ENCODE results near the gene CXCL11.
"Not testable (repeated sequence)": the region's sequence is repeated elsewhere in the genome, so short reads cannot be mapped to it uniquely, and the experiment has no call there.

Gene CXCL11

GRCh38 chr4:76035799-76036380 lies at the start of gene CXCL11:
TSS of gene CXCL11 (minus strand) at chr4:76036070. CDS start at chr4:76035987, 83 bp downstream.
- no peak for DNase-seq (ENCODE audit: low read depth in 2 of 2)

DNA sequence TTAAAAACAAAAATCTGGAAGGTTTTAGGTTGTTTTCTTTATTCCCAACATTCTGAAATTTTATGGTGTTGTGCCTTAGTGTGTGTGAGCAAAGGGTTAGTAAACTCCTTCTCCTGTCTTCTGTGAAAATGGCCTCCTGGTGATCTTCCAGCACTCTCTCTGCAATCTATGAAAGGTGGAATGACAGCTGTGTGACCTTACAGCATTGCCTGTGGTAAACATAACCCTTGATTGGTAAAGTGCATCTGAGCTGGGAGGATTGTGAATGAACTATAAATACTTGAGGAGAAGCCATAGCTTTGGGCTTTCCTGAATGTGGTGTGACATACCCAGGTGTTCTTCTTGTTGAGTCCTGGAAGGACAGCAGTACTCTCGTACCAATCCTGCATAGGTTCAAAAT lies 48.7 kb upstream of the CXCL11 start:
- no peak for DNase-seq (ENCODE audit: low read depth in 2 of 2)

GRCh38 chr4:76083386-76083988 lies 47.6 kb upstream of the CXCL11 start:
- DNase-seq (ENCODE audit: low read depth in 2 of 2): no peak

GRCh38 chr4:76078033-76078613 lies 42.3 kb upstream of the CXCL11 start:
- DNase-seq (ENCODE audit: low read depth in 2 of 2): no peak

DNA sequence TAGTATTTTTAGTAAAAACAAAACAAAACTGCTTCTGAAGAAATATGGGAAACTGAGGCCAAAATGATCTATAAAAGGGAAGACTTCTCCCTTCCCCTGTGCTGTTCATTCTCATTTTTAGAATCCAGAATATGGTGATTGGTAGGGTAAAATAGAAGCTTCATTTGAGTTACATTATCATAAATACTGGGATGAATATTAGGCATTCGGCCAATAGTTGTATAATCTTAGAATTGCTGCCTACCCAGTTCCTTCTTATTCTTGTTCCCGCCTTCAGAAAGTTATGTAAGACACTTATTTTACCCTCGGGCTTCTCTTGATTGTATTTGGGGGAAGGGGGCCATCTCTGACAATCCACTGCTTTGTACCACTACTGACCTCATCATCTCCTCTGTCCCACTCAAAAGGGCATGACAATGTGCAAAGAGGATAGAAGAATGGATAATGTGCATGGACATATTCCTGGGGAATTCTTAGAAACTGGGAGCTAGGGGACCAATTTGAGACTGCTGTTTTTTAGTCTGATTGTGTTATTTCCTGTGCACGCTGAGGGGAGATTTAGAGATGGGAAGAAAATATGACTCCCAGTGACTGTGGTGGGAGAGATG lies 39.2 kb upstream of the CXCL11 start:
- DNase-seq (ENCODE audit: low read depth in 2 of 2): no peak

DNA sequence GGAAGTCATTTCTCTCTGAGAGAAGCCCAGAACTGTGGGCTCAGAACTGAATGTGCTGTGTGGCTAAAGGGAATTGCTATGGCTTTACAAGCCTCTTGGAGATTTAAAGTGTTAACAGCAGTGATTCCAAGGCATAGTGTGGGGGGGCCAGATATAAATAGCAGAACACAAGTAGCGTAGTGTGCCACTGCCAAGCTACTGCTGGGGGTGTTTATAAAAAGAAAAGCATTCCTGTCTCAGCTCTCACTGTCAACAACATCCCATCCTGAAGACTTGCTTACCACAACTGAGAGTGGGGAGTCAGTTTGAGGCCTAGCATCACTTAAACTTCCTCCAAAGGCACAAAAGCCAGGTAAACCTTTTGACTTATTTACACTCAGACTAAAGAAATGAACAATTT lies 38.6 kb upstream of the CXCL11 start, which contains the start of gene ART3:
Gene ART3, plus strand, starts transcription at position 242 of the 400 bp plus-strand sequence. CDS start 1,181 bp downstream, outside the sequence.
- no peak for DNase-seq (ENCODE audit: low read depth in 2 of 2)

GRCh38 chr4:76072760-76073159 lies 36.9 kb upstream of the CXCL11 start:
- no peak for DNase-seq (ENCODE audit: low read depth in 2 of 2)

DNA sequence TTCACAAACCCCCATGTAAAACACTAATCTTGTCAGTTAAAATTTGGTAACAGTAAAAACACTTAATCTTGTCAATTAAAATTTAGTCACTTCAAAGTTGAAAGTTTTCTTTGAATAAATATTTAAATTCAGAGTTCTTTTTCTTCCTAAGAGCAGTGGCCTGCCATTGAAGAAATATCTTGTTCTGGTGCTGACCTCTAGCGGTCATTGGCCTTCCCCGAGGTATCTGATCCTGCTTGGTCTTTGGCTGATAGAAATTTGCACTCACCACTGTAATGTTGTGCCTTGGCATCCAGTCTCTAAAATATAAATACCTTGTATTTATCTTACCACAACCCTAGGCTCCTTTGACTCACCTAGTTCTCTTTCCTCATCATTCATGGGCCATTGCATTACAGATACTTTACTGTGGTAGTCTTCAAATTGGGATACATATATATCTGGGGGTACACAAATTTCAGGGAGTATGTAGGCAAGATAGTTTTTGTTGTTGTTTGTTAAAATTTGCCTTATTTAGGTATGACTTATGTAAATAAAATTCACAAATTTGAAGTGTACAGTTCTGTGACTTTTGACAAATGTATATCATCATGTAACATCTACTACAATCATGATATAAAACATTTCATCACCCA lies 31.9 kb upstream of the CXCL11 start:
- peak; percentile 20 to 33 for DNase-seq (ENCODE audit: low read depth in 2 of 2)

DNA sequence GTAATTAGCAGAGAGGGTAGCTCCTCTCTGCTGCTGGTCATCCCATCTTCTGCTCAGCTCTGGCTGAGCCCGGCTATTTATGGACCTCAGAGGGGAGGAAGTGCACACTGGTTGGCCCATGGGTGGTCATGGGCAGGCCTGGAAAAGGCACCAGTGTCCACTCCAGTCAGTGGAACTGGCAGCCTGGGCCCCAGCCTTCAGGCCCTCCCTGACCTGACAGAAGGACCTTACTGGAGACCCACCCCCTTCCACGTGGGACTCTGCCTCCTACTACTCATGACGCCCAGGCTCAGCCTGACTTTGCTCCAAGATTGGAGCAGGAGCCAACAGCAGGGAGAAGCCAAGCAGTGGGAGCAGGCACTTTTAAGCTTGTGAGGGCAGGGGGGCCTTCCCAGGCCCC lies 30.7 kb upstream of the CXCL11 start:
- no peak for DNase-seq (ENCODE audit: low read depth in 2 of 2)

DNA sequence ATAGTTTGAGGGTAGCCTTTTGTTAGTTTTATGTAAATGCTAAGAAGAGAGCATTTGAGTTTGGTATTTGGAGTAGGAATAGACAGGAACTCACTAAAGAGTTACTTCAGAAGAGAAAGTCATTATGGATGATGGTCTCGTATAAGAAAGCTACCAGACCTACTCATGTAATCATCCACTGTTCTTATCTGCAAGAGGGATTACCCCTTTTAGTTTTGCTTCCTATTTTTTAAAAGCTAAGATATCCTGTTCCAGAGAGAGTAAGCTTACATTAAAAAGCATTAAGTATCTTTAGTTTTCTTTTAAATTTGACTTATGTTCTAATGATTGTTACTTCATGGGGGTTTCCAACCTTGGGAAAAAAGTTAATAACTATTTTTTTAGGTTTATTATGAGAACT lies 26.1 kb upstream of the CXCL11 start:
- no peak for DNase-seq (ENCODE audit: low read depth in 2 of 2)

- DNase-seq (ENCODE audit: low read depth in 2 of 2): no peak
Measured at GRCh38 chr4:76061421-76061820, 25.6 kb upstream of the CXCL11 start.

DNA sequence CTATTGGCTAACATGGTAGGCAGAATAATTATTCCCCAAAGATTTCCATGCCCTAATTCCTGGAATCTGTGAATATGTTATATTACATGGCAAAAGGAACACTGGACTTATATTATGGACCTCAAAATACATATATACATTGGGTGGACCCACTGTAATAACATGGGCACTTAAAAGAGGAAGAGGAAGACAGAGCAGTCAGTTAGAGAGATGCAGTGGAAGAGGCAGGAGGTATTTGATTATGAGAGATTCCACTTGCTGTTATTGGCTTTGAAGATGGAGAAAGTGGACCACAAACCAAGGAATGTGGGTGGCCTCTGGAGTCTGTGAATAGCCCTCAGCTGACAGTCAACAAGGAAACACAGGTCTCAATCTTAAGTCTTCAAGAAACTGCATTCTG lies 24.6 kb upstream of the CXCL11 start:
- no peak for DNase-seq (ENCODE audit: low read depth in 2 of 2)

GRCh38 chr4:76059750-76060149 lies 23.9 kb upstream of the CXCL11 start:
- no peak for DNase-seq (ENCODE audit: low read depth in 2 of 2)

- DNase-seq (ENCODE audit: low read depth in 2 of 2): no peak
Measured at GRCh38 chr4:76058888-76059426, 23.1 kb upstream of the CXCL11 start.

DNA sequence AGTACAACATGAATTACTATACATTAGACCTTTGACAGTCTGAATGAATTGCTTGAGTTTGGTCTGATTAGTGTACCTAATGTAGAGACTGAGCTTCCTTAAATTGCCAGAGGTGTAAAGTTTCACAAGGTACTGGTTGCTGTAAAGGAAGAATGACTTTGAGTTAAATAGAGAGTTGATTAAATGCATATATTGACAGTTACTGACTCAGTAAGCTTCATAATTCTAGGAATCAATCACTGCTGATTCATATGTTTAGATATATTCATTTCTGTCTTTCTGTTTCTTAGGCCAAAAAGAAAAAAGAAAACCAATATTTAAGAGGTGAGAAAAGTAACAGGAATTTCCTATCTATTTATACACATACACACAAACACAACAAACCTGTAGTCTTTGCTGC lies 22.4 kb upstream of the CXCL11 start:
- DNase-seq (ENCODE audit: low read depth in 2 of 2): no peak

- DNase-seq (ENCODE audit: low read depth in 2 of 2): no peak
Measured at GRCh38 chr4:76055421-76055820, 19.6 kb upstream of the CXCL11 start.

DNA sequence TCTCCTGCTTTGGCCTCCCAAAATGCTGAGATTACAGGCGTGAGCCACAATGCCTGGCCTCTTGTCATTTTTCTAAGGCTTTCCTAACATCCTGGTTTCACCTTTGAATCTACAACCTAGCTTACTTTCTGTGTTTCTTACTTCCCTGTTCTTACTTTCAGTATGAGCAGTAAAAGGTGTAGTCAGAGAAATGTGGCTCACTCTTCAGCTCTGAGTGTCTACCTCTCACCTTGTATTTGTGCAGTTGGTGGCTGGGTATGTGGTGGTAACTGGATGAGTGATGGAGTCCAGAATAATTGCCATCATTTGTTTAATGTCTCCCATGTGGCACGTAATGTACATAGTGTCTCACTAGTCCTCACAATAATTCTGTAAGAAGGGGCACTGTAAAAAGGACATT lies 19.1 kb upstream of the CXCL11 start:
- DNase-seq (ENCODE audit: low read depth in 2 of 2): no peak

GRCh38 chr4:76053730-76054129 lies 17.9 kb upstream of the CXCL11 start:
- DNase-seq (ENCODE audit: low read depth in 2 of 2): no peak

- not testable (repeated sequence) for DNase-seq (ENCODE audit: low read depth in 2 of 2)
Measured at GRCh38 chr4:76050560-76051050, 14.7 kb upstream of the CXCL11 start.

GRCh38 chr4:76049860-76050416 lies 14.1 kb upstream of the CXCL11 start:
- DNase-seq (ENCODE audit: low read depth in 2 of 2): not testable (repeated sequence)

DNA sequence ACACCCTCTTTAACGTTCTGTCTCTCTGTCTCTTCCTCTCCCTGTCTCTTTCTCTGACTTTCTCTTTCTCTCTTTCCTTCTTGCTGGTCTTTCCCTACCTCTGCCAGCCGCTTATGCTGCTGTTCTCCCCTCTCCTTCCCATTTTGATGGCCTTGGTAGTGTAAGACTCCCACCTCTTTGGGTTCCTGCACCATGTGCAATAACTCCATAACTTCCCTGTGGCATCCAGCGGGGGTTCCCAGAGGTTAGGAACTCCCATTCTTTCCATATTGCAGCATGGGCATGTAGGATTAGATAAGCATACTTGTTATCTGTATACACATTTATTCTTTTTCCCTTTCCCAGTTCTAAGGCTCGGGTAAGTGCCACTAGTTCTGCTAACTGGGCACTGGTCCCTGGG lies 8.8 kb upstream of the CXCL11 start:
- DNase-seq (ENCODE audit: low read depth in 2 of 2): not testable (repeated sequence)

DNA sequence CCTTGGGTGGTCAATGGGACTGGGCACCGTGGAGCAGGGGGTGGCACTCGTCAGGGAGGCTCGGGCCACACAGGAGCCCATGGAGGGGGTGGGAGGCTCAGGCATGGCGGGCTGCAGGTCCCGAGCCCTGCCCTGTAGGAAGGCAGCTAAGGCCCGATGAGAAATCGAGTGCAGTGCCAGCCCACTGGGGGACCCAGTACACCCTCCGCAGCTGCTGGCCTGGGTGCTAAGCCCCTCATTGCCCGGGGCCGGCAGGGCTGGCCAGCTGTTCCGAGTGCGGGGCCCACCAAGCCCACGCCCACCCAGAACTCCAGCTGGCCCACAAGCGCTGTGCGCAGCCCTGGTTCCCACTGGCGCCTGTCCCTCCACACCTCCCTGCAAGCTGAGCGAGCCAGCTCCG lies 7.4 kb upstream of the CXCL11 start:
- not testable (repeated sequence) for DNase-seq (ENCODE audit: low read depth in 2 of 2)

Measured in activated CD8-positive, alpha-beta memory T cell treated with anti-CD3 and anti-CD28 coated beads for 4 hours (primary cell).